ENCODE results near the gene POU4F3.

The POU4F3 gene

GRCh38 chr5:146339715-146340259 is 1.1 kb downstream of the POU4F3 start:
- in situ Hi-C loops (cut with HindIII; ENCODE audit: low sequenced_read_pairs) = no loop called here

GRCh38 chr5:146340260-146341081 is 1.8 kb downstream of the POU4F3 start:
- in situ Hi-C loops (cut with HindIII; ENCODE audit: low sequenced_read_pairs) = no loop called here

- in situ Hi-C loops (cut with HindIII; ENCODE audit: low sequenced_read_pairs) = no loop called here
These were observed 3.2 kb downstream of the POU4F3 start for GRCh38 chr5:146341854-146342253.

- in situ Hi-C loops (cut with HindIII; ENCODE audit: low sequenced_read_pairs) = no loop called here
These were observed 3.9 kb downstream of the POU4F3 start for GRCh38 chr5:146342519-146342881.

GRCh38 chr5:146342882-146343865 is 4.5 kb downstream of the POU4F3 start:
- in situ Hi-C loops (cut with HindIII; ENCODE audit: low sequenced_read_pairs) = no loop called here

- in situ Hi-C loops (cut with HindIII; ENCODE audit: low sequenced_read_pairs) = no loop called here
These were observed 5.8 kb downstream of the POU4F3 start for GRCh38 chr5:146344155-146345118.

GRCh38 chr5:146345240-146345577 is 6.6 kb downstream of the POU4F3 start:
- in situ Hi-C loops (cut with HindIII; ENCODE audit: low sequenced_read_pairs) = no loop called here

GRCh38 chr5:146345578-146346366 is 7.1 kb downstream of the POU4F3 start:
- in situ Hi-C loops (cut with HindIII; ENCODE audit: low sequenced_read_pairs) = no loop called here

- in situ Hi-C loops (cut with HindIII; ENCODE audit: low sequenced_read_pairs) = no loop called here
These were observed 18.5 kb downstream of the POU4F3 start for GRCh38 chr5:146357126-146357525.

GRCh38 chr5:146359836-146360235 is 21.2 kb downstream of the POU4F3 start:
- in situ Hi-C loops (cut with HindIII; ENCODE audit: low sequenced_read_pairs) = no loop called here

- in situ Hi-C loops (cut with HindIII; ENCODE audit: low sequenced_read_pairs) = no loop called here
These were observed 24.7 kb downstream of the POU4F3 start for GRCh38 chr5:146363161-146363874.

- in situ Hi-C loops (cut with HindIII; ENCODE audit: low sequenced_read_pairs) = no loop called here
These were observed 27.0 kb downstream of the POU4F3 start for GRCh38 chr5:146365618-146366017.

- in situ Hi-C loops (cut with HindIII; ENCODE audit: low sequenced_read_pairs) = no loop called here
These were observed 28.3 kb downstream of the POU4F3 start for GRCh38 chr5:146366904-146367303.

- in situ Hi-C loops (cut with HindIII; ENCODE audit: low sequenced_read_pairs) = no loop called here
These were observed 29.5 kb downstream of the POU4F3 start for GRCh38 chr5:146368137-146368536.

- in situ Hi-C loops (cut with HindIII; ENCODE audit: low sequenced_read_pairs) = no loop called here
These were observed 31.1 kb downstream of the POU4F3 start for GRCh38 chr5:146369691-146370090.

- in situ Hi-C loops (cut with HindIII; ENCODE audit: low sequenced_read_pairs) = no loop called here
These were observed 38.2 kb downstream of the POU4F3 start for GRCh38 chr5:146376821-146377220.

- in situ Hi-C loops (cut with HindIII; ENCODE audit: low sequenced_read_pairs) = no loop called here
These were observed 40.3 kb downstream of the POU4F3 start for GRCh38 chr5:146378986-146379385.

GRCh38 chr5:146380714-146381113 is 42.1 kb downstream of the POU4F3 start:
- in situ Hi-C loops (cut with HindIII; ENCODE audit: low sequenced_read_pairs) = no loop called here

GRCh38 chr5:146388386-146388785 is 49.7 kb downstream of the POU4F3 start:
- in situ Hi-C loops (cut with HindIII; ENCODE audit: low sequenced_read_pairs) = no loop called here
